CMK (cell line): ENCODE results near the gene ITGB2.

ENCODE experiments used
- DNase-seq: peaks from one replicate; pipeline ENCODE4 v3.0.0-alpha.2; 2010; ENCODE audit warnings: low read depth

ITGB2 gene

GRCh38 chr21:44910229-44911067, 10.3 kb downstream of the ITGB2 start:
- no peak for DNase-seq

- DNase-seq = no peak
Observed at GRCh38 chr21:44909719-44910118, 11.0 kb downstream of the ITGB2 start.

- DNase-seq = no peak
Observed at GRCh38 chr21:44908908-44909307, 11.8 kb downstream of the ITGB2 start.

GRCh38 chr21:44907966-44908895, 12.5 kb downstream of the ITGB2 start:
- DNase-seq = no peak

GRCh38 chr21:44907225-44907965, 13.3 kb downstream of the ITGB2 start:
- no peak for DNase-seq

- DNase-seq = no peak
Observed at GRCh38 chr21:44905728-44906090, 15.0 kb downstream of the ITGB2 start.

GRCh38 chr21:44905016-44905727, 15.5 kb downstream of the ITGB2 start:
- DNase-seq = no peak

- no peak for DNase-seq
Observed at GRCh38 chr21:44904141-44904923, 16.4 kb downstream of the ITGB2 start.

GRCh38 chr21:44903689-44904088, 17.0 kb downstream of the ITGB2 start:
- DNase-seq = no peak

- DNase-seq = no peak
Observed at GRCh38 chr21:44903050-44903685, 17.5 kb downstream of the ITGB2 start.

- no peak for DNase-seq
Observed at GRCh38 chr21:44902268-44903049, 18.2 kb downstream of the ITGB2 start.

GRCh38 chr21:44901391-44902074, 19.2 kb downstream of the ITGB2 start:
- DNase-seq = no peak

GRCh38 chr21:44900559-44901251, 20.0 kb downstream of the ITGB2 start:
- DNase-seq = no peak

GRCh38 chr21:44899768-44900558, 20.7 kb downstream of the ITGB2 start:
- DNase-seq = no peak

- DNase-seq = no peak
Observed at GRCh38 chr21:44898851-44899767, 21.6 kb downstream of the ITGB2 start.

GRCh38 chr21:44898011-44898488, 22.6 kb downstream of the ITGB2 start:
- DNase-seq = no peak
